SH-SY5Y (cell line): Measurements from ENCODE around the gene ZCCHC17.

ENCODE experiments used
- GATA2 ChIP-seq: IDR thresholded peaks from 2 replicates; pipeline ENCODE4 v1.6.1; 2011; ENCODE audit warnings: mild to moderate bottlenecking, low read depth, low read length
- GATA3 ChIP-seq: IDR thresholded peaks from 2 replicates; pipeline ENCODE4 v1.6.1; 2011; ENCODE audit warnings: low read depth, mild to moderate bottlenecking, low read length, moderate library complexity

GRCh38 chr1:31398246-31398645 lies 101.4 kb downstream of the ZCCHC17 start:
- TF ChIP-seq GATA2, result no peak
- TF ChIP-seq GATA3, result no peak
